Dendritic cell treated with granulocyte-macrophage colony-stimulating factor and Interleukin-4, amounts not matched to agents 40 ng/mL and 50 ng/mL, for 4 days (primary cell): ENCODE results near the gene SETD1B.
"Not testable (repeated sequence)": the region's sequence is repeated elsewhere in the genome, so short reads cannot be mapped to it uniquely, and the experiment has no call there.

Experiments
- H3K27ac Mint-ChIP-seq: one replicate; pipeline ENCODE4 v1.8.0; 2022; ENCODE audit warnings: mild to moderate bottlenecking, mixed read lengths
- H3K27me3 Mint-ChIP-seq: one replicate; pipeline ENCODE4 v1.8.0; 2022; ENCODE audit warnings: mild to moderate bottlenecking, mixed read lengths
- H3K36me3 Mint-ChIP-seq: one replicate; pipeline ENCODE4 v1.8.0; 2022; ENCODE audit warnings: low read depth, mixed read lengths
- H3K4me1 Mint-ChIP-seq: one replicate; pipeline ENCODE4 v1.8.0; 2022; ENCODE audit warnings: low read depth, mixed read lengths
- H3K4me3 Mint-ChIP-seq: one replicate; pipeline ENCODE4 v1.8.0; 2022; ENCODE audit warnings: mild to moderate bottlenecking, moderate library complexity, mixed read lengths
- H3K9me3 Mint-ChIP-seq: one replicate; pipeline ENCODE4 v1.8.0; 2022; ENCODE audit warnings: mixed read lengths
- intact Hi-C: fragments of 100-400 bp; cut with micrococcal nuclease; formaldehyde crosslinking; loops from one replicate; pipeline ENCODE4 v1.15.0; 2022

Gene SETD1B

DNA sequence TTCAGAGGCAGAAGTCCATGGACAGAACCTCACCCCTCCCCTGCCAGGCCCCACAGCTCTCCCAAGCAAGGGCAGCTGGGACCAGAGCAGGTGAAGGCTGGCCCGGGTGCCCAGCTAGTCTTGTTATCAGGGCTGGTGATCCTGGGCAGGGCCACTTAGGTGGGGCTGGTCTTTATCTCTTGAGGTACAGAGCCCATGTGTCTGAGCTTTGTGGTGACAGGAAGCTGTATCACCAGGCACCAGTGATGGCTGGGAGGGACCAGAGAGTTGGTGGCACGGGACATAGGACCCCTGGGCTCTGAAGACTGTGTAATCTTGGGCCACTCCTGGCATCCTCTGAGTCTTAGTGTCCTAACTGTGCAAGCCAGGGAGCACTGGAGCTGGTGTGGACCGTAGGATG is 67.7 kb downstream of the SETD1B start:
- no peaks in the 10 kb centered on the region for H3K27me3 Mint-ChIP-seq
- intact Hi-C loops, result no loop called here
- no peak overlapping the region for H3K4me3 Mint-ChIP-seq
- no peaks in the 10 kb centered on the region for H3K36me3 Mint-ChIP-seq
- H3K4me1 Mint-ChIP-seq, result peaks cover 49% of the 10 kb centered on the region
- no peaks in the 10 kb centered on the region for H3K9me3 Mint-ChIP-seq
- H3K27ac Mint-ChIP-seq, result no peak overlapping the region

DNA sequence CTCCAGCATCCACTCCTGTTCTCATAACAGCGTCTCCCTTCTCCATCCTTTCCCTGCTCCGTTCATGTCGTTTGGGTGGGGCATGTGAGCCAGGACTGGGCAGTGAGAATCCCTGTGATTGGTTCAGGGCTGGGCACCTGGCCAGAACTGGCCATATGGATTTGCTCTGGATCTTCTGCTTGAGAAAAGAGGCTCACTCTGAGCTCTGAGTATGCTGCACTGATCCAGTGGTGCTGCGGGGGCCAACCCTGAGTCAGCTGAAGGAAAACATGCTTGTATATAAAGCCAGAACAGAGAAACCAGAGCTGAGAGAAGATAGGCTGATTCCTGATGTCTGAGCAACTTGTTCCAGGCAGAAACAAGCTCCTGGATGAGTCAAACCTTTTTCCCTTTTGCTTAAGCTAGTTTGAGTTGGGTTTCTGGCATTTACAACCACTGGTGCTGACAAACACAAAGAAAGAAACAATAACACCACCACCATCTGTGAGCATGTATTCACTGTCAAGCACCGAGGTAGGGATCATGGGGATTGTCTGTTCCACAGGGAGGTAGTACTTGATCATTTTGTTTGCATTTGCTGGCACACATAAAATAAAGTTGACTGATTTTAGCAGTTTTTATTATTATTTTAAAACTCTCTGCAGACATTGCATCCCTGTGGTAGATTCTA is 68.9 kb downstream of the SETD1B start:
- H3K27me3 Mint-ChIP-seq, result no peaks in the 10 kb centered on the region
- peaks cover 52% of the 10 kb centered on the region for H3K4me1 Mint-ChIP-seq
- peak overlapping the region; percentile 11 for H3K27ac Mint-ChIP-seq
- H3K4me3 Mint-ChIP-seq, result no peak overlapping the region
- intact Hi-C loops, result no loop called here
- H3K9me3 Mint-ChIP-seq, result no peaks in the 10 kb centered on the region
- H3K36me3 Mint-ChIP-seq, result no peaks in the 10 kb centered on the region

DNA sequence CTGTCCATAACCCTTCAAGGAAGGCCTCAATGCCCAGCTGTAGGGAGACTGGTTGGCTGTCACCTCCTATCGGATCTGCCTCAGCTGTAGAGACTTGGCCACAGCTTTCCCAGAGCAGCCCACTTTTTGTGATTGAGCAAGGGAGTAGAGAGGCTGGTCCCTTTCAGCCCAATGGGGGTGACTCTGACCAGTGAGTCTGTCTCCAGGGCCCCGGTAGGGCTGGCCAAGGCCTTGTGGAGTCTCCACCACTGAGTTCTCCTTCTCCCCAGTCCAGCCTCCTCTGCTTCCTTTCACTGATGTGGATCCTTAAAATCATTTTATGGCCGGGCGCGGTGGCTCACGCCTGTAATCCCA is 69.4 kb downstream of the SETD1B start:
- H3K4me1 Mint-ChIP-seq, result peaks cover 47% of the 10 kb centered on the region
- intact Hi-C loops, result no loop called here
- H3K4me3 Mint-ChIP-seq, result no peak overlapping the region
- no peaks in the 10 kb centered on the region for H3K27me3 Mint-ChIP-seq
- H3K36me3 Mint-ChIP-seq, result no peaks in the 10 kb centered on the region
- H3K9me3 Mint-ChIP-seq, result no peaks in the 10 kb centered on the region
- peak overlapping the region; percentile 79 for H3K27ac Mint-ChIP-seq

DNA sequence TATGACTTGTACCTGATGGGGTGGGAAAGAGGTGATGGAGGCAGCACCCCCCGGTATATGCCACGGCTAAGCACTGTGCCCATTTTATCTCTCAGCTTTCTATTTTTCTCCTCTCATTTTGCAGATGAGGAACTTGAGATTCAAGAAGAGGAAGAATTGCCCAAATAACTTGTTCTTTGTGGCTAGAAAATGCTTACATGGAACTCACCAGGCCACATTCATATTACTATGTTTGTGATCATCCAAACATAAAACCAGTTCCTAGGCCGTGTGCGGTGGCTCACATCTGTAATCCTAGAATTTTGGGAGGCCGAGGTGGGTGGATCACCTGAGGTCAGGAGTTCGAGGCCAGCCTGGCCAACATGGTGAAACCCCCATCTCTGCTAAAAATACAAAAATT is 70.3 kb downstream of the SETD1B start:
- Mint-ChIP-seq H3K9me3 (no peaks in the 10 kb centered on the region), H3K27me3 (no peaks in the 10 kb centered on the region), H3K27ac (peak overlapping the region; percentile 79), H3K4me3 (no peak overlapping the region), H3K36me3 (no peaks in the 10 kb centered on the region), H3K4me1 (peaks cover 44% of the 10 kb centered on the region)
- intact Hi-C loops, result no loop called here

DNA sequence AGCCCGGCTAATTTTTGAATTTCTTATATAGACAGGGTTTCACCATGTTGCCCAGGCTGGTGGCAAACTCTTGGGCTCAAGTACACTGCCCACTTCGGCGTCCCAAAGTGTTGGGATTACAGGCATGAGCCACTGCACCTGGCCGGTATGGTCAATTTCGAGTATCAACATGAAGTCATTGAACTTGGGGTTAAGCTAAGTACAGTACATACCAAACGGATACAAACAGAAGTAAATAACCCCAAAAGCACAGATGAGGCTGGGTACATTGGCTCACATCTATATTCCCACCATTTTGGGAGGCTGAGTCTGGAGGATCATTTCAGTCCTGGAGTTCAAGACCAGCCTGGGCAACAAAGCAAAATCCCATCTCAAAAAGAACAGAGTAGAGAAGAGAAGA is 71.8 kb downstream of the SETD1B start:
- H3K4me3 Mint-ChIP-seq, result no peak overlapping the region
- H3K27me3 Mint-ChIP-seq, result no peaks in the 10 kb centered on the region
- H3K9me3 Mint-ChIP-seq, result no peaks in the 10 kb centered on the region
- intact Hi-C loops, result no loop called here
- no peaks in the 10 kb centered on the region for H3K36me3 Mint-ChIP-seq
- H3K4me1 Mint-ChIP-seq, result peaks cover 44% of the 10 kb centered on the region
- H3K27ac Mint-ChIP-seq, result no peak overlapping the region

DNA sequence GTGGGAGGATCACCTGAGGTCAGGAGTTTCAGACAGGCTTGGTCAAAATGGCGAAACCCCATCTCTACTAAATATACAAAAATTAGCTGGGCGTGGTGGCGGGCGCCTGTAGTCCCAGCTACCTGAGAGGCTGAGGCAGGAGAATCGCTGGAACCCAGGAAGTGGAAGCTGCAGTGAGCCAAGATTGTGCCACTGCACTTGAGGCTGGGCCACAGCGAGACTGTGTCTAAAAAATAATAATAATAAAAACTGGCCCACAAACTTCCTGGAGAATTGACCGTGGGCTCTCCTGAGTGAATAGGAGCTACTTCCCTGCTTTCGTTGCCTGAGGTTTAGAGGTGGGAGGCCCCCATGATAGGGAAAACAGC is 72.3 kb downstream of the SETD1B start:
- peak overlapping the region; percentile 45 for H3K27ac Mint-ChIP-seq
- intact Hi-C loops, H3K36me3 Mint-ChIP-seq, H3K4me3 Mint-ChIP-seq, H3K9me3 Mint-ChIP-seq, H3K27me3 Mint-ChIP-seq: not testable (repeated sequence)
- peaks cover 44% of the 10 kb centered on the region for H3K4me1 Mint-ChIP-seq
